GM21576 (cell line): ENCODE measurements around the gene ZDHHC18.
"Not testable (repeated sequence)": the region's sequence is repeated elsewhere in the genome, so short reads cannot be mapped to it uniquely, and the experiment has no call there.

Source experiments
- ATAC-seq: cut with Tn5 transposase; IDR thresholded peaks from one replicate; pipeline ENCODE4 v1.9.1; 2021; ENCODE audit warnings: mild to moderate bottlenecking, moderate library complexity; ENCODE audit not compliant: unreplicated experiment

Gene ZDHHC18

GRCh38 chr1:26832249-26832960, 5.9 kb downstream of the ZDHHC18 start:
- ATAC-seq: no peak

- peak; percentile 80 for ATAC-seq
Measured at GRCh38 chr1:26833432-26834405, 7.2 kb downstream of the ZDHHC18 start.

GRCh38 chr1:26837665-26838064, 11.2 kb downstream of the ZDHHC18 start:
- not testable (repeated sequence) for ATAC-seq

- peak; percentile 89 for ATAC-seq
Measured at GRCh38 chr1:26838474-26839338, 12.2 kb downstream of the ZDHHC18 start.

- ATAC-seq: peak; percentile 5
Measured at GRCh38 chr1:26839339-26839722, 12.8 kb downstream of the ZDHHC18 start.

- no peak for ATAC-seq
Measured at GRCh38 chr1:26839779-26840178, 13.3 kb downstream of the ZDHHC18 start.

DNA sequence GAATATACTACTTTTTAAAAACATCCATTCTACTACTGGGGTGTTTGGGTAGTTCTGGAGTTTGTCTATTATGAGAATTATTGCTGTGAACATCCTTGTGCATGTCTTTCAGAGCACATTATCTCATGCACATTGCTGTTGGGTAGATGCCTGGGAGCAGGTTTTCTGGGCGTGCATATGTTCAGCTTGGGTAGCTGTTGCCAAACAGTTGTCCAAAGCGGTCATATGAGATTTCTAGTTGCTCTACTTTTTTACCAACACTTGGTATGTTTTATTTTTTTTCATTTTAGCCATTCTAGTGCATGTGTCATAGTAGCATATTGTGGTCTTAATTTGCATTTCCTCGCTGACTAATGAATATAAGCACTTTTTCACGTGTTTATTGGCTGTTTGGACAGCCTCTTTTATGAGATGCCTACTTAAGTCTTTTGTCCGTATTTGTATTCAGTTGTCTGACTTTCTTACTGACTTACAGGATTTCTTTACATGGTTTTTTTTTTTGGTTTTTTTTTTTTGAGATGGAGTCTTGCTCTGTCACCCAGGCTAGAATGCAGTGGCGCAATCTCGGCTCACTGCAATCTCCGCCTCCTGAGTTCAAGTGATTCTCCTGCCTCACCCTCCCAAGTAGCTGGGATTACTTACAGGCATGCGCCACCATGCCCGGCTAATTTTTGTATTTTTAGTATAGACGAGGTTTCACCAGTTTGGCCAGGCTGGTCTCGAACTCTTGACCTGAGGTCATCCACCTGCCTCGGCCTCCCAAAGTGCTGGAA, 18.1 kb downstream of the ZDHHC18 start:
- no peak for ATAC-seq

DNA sequence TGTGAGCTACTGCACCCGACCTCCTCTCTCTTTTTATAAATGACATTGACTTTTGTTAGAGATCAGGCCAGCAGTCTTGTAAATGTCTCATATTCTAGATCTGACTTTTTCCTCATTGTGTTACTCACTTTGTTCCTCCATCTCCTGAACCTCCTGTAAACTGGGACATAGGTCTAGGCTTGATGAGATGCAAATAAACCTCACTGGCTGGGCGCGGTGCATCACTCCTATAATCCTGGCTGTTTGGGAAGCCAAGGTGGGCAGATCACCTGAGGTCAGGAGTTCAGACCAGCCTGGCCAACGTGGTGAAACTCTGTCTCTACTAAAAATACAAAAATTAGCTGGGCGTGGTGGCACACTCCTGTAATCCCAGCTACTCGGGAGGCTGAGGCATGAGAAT, 21.3 kb downstream of the ZDHHC18 start:
- ATAC-seq: not testable (repeated sequence)

- no peak for ATAC-seq
Measured at GRCh38 chr1:26848499-26848898, 22.0 kb downstream of the ZDHHC18 start.

DNA sequence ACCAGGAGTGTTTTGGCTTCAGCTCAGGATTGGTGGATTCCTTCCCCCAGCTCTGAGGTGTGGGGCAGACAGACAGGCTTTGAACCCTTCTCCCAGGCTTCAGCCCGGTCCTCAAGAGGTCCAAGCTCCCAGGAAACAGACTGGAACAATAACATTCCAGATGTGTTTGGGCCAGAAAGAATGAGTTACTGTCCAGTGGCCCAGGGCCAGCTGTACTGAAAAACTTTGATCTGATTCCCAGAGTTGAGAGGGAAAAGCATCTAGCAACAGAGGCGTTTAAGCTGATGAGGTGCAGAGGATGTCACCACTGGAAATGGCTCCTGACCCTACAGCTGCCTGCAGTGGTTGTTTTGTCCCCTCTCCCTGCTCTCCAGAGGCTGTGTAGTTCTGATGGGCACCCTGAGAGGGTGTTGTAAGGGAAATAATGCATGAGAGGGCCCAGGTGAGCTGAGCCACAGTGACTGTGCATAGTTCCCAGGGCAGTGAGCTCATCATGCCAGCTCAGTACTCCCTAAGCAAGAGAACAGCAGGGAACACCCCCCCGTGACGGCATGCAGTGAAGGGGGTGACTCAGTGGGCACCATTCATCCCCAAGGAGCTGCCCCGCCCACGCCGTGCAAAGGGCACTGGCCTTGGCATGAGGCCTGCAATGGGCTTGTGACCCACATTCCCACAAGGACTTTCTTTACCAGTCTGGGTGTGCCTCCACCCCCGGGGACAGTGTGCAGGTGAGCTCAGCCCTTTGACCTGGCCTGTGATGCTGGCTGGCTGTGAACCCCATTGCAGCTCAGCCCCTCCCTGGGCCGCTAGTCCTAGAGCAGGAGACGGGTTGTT, 22.7 kb downstream of the ZDHHC18 start:
- ATAC-seq: no peak

- no peak for ATAC-seq
Measured at GRCh38 chr1:26851106-26851684, 24.7 kb downstream of the ZDHHC18 start.

DNA sequence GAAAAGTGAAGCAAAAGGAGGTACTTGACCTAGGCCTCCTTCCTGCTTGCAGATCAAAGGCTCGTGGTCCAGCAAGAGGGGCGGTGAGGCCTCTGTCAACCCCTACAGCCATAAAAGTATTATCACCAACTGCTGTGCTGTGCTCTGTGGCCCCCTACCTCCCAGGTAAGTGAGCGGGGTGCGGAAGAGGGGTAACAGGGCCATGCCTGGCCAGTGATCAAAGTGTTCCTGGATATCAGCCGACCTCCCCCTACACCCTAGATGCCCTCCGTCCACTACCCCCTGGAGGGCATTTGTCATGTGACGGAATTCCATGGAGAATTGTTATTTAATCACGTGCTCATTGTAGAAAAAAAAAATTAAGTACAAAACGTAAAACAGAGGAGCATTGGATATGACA, 26.2 kb downstream of the ZDHHC18 start:
- ATAC-seq: no peak

DNA sequence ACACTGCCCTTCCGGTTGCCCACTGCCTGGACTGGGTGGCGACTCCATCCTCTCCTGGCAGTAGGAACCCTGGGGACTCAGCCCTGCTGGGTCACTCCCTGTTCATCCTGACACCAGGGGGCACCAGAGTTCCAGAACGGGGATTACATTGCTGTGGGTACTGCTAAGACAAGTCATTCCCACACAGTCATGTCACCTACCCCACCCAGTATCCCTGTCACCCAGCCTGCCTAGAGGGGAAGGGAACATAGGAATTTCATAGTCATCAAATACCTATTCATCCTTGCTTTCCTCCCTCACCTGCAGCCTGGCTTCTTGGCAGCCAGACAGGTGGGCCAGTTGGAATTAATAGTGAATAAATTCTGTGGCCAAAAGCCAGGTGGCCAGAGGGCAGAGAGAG, 26.7 kb downstream of the ZDHHC18 start:
- no peak for ATAC-seq

GRCh38 chr1:26853600-26853999, 27.1 kb downstream of the ZDHHC18 start:
- ATAC-seq: no peak

DNA sequence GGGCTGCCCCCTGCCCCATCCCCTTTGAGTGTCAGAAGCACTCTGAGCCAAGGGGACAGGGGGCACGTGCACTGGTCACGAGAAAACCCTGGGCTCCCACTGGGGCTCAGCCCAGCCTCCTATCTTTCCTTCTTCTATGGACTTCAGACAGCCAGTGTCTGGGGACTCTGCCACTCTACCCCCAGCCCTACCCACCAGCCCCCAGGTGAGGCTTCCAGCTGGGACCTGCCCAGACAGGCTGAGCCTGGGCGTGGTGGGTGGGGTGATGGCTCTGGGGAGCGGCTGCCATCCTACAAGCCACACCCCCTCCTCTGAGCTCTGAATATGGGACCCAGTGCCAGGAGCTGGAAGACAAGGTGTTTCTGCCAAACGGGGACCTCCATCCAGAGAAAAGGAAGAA, 28.4 kb downstream of the ZDHHC18 start:
- no peak for ATAC-seq

GRCh38 chr1:26855636-26856035, 29.1 kb downstream of the ZDHHC18 start:
- no peak for ATAC-seq

DNA sequence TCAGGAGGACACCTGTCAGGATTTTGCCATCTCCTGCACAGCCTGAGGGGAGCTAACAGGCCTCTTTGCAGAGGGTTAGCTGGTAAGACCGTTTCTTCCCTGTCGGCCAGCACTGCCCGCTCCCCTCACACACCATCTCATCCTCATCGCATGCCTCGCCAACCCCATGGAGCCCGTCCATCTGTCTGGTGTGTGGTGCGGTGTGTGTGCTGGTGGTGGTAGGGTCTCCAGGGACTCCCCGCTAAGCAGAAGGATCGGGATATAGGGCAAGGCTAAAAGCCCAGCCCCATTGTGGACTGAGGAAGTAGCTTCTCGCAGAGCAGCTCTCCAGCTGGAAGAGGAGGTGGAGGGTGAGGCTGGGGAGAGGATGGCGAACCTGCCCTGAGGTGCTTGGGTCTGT, 29.7 kb downstream of the ZDHHC18 start:
- ATAC-seq: no peak

DNA sequence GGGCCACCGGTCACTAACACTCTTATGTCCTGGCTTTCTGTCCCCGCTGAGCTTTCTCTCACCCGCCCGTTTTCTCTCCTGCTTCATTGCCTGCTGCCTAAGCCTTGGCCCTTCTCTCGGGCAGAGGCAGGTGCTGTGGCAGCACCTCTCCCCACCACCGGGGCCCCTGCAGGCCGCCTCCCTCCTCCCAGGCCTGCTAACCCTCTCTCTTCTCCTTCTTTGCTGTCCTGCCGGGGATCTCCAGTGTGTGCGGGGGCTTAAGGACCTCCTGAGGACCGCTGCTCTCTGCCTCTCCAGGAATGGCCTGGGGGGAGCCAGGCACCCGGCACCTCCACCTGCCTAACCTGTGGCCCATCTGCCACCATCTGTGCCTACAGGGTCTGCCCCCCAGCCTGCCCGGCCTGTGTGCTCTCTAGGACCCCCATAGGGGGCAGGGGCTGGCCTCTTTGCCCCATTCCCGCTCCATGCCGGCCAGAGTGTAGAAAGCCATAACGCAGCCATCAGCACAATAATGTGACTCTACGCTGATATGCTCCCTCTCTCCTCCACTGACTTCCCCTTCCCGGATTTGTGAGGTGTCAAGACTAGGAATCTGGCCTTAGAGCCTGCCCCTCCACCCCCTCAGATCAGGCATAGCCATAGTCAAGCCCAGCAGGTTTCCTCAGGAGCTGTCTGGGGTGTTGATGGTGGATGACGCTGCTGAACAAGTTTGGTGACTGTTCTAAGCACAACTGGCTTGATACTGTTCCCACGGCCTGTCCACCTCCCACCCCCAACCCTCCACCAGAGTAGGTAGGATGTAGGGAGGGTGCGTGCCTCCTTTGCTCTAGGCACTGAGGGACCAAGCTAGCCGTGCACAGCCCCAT, 30.3 kb downstream of the ZDHHC18 start:
- ATAC-seq: no peak
